Nephron (organoid): ENCODE measurements around the gene MRPL16.
"Not testable (repeated sequence)": the region's sequence is repeated elsewhere in the genome, so short reads cannot be mapped to it uniquely, and the experiment has no call there.

Experiments
- H3K27ac Mint-ChIP-seq, 3 experiments: 2 replicates each; pipeline ENCODE4 v1.8.0; 2020; ENCODE audit warnings: mixed read lengths in 3 of 3, mild to moderate bottlenecking in 2 of 3, moderate library complexity in 1 of 3
- H3K27me3 Mint-ChIP-seq: 2 replicates; pipeline ENCODE4 v1.8.0; 2021; ENCODE audit warnings: low read depth, mild to moderate bottlenecking, moderate library complexity, mixed read lengths
- H3K36me3 Mint-ChIP-seq: 2 replicates; pipeline ENCODE4 v1.8.0; 2020; ENCODE audit warnings: low read depth, mixed read lengths
- H3K4me1 Mint-ChIP-seq: 2 replicates; pipeline ENCODE4 v1.8.0; 2020; ENCODE audit warnings: mixed read lengths
- H3K4me3 Mint-ChIP-seq, 3 experiments: 2 replicates each; pipeline ENCODE4 v1.8.0; 2020; ENCODE audit warnings: mild to moderate bottlenecking in 3 of 3, mixed read lengths in 3 of 3, moderate library complexity in 2 of 3
- H3K9me3 Mint-ChIP-seq: 2 replicates; pipeline ENCODE4 v1.8.0; 2020; ENCODE audit warnings: mixed read lengths
- CTCF ChIP-seq, 3 experiments: fragments of 200-600 bp; sonication (generic); IDR thresholded peaks; one replicate each; pipeline ENCODE4 v1.5.0; 2021; ENCODE audit warnings: antibody characterized with exemption in 3 of 3; ENCODE audit not compliant: unreplicated experiment in 3 of 3

MRPL16 gene

GRCh38 chr11:59841514-59841913, 30.9 kb upstream of the MRPL16 start:
- no peak overlapping the region for H3K4me3 Mint-ChIP-seq
- H3K27ac Mint-ChIP-seq, result no peak overlapping the region
- no peaks in the 10 kb centered on the region for H3K9me3 Mint-ChIP-seq
- no peaks in the 10 kb centered on the region for H3K36me3 Mint-ChIP-seq
- no peaks in the 10 kb centered on the region for H3K4me1 Mint-ChIP-seq
- H3K27me3 Mint-ChIP-seq, result peaks cover 3% of the 10 kb centered on the region
- TF ChIP-seq CTCF (IDR thresholded peaks at IDR 0.05; ENCODE audit: unreplicated experiment in 3 of 3), result no peak

- peaks cover 3% of the 10 kb centered on the region for H3K27me3 Mint-ChIP-seq
These were observed 29.0 kb upstream of the MRPL16 start for GRCh38 chr11:59839615-59840014.

GRCh38 chr11:59833602-59834001, 23.0 kb upstream of the MRPL16 start:
- H3K27ac Mint-ChIP-seq, result no peak overlapping the region
- H3K9me3 Mint-ChIP-seq, result no peaks in the 10 kb centered on the region
- H3K4me1 Mint-ChIP-seq, result no peaks in the 10 kb centered on the region
- no peak overlapping the region for H3K4me3 Mint-ChIP-seq
- no peaks in the 10 kb centered on the region for H3K27me3 Mint-ChIP-seq
- no peak for TF ChIP-seq CTCF (IDR thresholded peaks at IDR 0.05; ENCODE audit: unreplicated experiment in 3 of 3)
- no peaks in the 10 kb centered on the region for H3K36me3 Mint-ChIP-seq

More at GRCh38 chr11:59839615-59840014, 29.0 kb upstream of the MRPL16 start:
- H3K27ac Mint-ChIP-seq, result no peak overlapping the region
- TF ChIP-seq CTCF (IDR thresholded peaks at IDR 0.05; ENCODE audit: unreplicated experiment in 3 of 3), result no peak
- no peaks in the 10 kb centered on the region for H3K9me3 Mint-ChIP-seq
- H3K36me3 Mint-ChIP-seq, result no peaks in the 10 kb centered on the region
- no peak overlapping the region for H3K4me3 Mint-ChIP-seq
- H3K4me1 Mint-ChIP-seq, result no peaks in the 10 kb centered on the region

- Mint-ChIP-seq H3K27me3 (no peaks in the 10 kb centered on the region), H3K4me3 (no peak overlapping the region), H3K9me3 (no peaks in the 10 kb centered on the region), H3K27ac (no peak overlapping the region), H3K36me3 (no peaks in the 10 kb centered on the region), H3K4me1 (no peaks in the 10 kb centered on the region)
- no peak for TF ChIP-seq CTCF (IDR thresholded peaks at IDR 0.05; ENCODE audit: unreplicated experiment in 3 of 3)
These were observed 18.8 kb upstream of the MRPL16 start for GRCh38 chr11:59829358-59829757.

GRCh38 chr11:59822989-59823566, 12.5 kb upstream of the MRPL16 start:
- TF ChIP-seq CTCF (IDR thresholded peaks at IDR 0.05; ENCODE audit: unreplicated experiment in 3 of 3), result peak; percentile 64 to 69 (median 69)
- peaks cover 5% of the 10 kb centered on the region for H3K4me1 Mint-ChIP-seq
- no peaks in the 10 kb centered on the region for H3K9me3 Mint-ChIP-seq
- no peak overlapping the region for H3K4me3 Mint-ChIP-seq
- H3K27ac Mint-ChIP-seq, result no peak overlapping the region
- H3K27me3 Mint-ChIP-seq, result no peaks in the 10 kb centered on the region
- H3K36me3 Mint-ChIP-seq, result no peaks in the 10 kb centered on the region

- Mint-ChIP-seq H3K9me3 (no peaks in the 10 kb centered on the region), H3K36me3 (no peaks in the 10 kb centered on the region), H3K4me3 (no peak overlapping the region), H3K27me3 (peaks cover 4% of the 10 kb centered on the region), H3K27ac (no peak overlapping the region), H3K4me1 (peaks cover 5% of the 10 kb centered on the region)
- no peak for TF ChIP-seq CTCF (IDR thresholded peaks at IDR 0.05; ENCODE audit: unreplicated experiment in 3 of 3)
These were observed 8.0 kb upstream of the MRPL16 start for GRCh38 chr11:59818572-59818971.

GRCh38 chr11:59816434-59816833, 5.9 kb upstream of the MRPL16 start:
- H3K9me3 Mint-ChIP-seq, H3K4me1 Mint-ChIP-seq, H3K27me3 Mint-ChIP-seq, H3K4me3 Mint-ChIP-seq, H3K36me3 Mint-ChIP-seq, H3K27ac Mint-ChIP-seq: not testable (repeated sequence)
